Kidney (tissue), 19 donors: ENCODE data around the gene SPDYE9. TPM values are rescaled to one million over a fixed set of nuclear protein-coding genes. Genes with fewer than 3 reads are reported as not detected.
"Not testable (repeated sequence)": the region's sequence is repeated elsewhere in the genome, so short reads cannot be mapped to it uniquely, and the experiment has no call there.

Source experiments
- DNase-seq, 5 donors: peaks; one replicate each; pipeline ENCODE4 v3.0.0-alpha.2; 2013 to 2020
- FAIRE-seq: peaks from 2 replicates; lab custom pipeline; 2012; peaks lifted over from hg19 to GRCh38; lab: Jason Lieb, UNC
- H3K27ac ChIP-seq, 2 donors: one replicate each; pipeline ENCODE4 v1.7.0; 2013; ENCODE audit warnings: low read depth in 2 of 2, low read length in 2 of 2, inconsistent platforms in 1 of 2
- H3K27me3 ChIP-seq: one replicate; pipeline ENCODE4 v1.7.1; 2013; ENCODE audit warnings: low read length, inconsistent platforms; ENCODE audit not compliant: control insufficient read depth, insufficient read depth
- H3K36me3 ChIP-seq, 3 donors: one replicate each; pipeline versions ENCODE4 v1.7.0 to v1.7.1; 2013; ENCODE audit warnings: low read length in 3 of 3, control low read depth in 1 of 3, inconsistent platforms in 1 of 3; ENCODE audit not compliant: insufficient read depth in 3 of 3, control insufficient read depth in 2 of 3
- H3K4me1 ChIP-seq, 3 donors: one replicate each; pipeline versions ENCODE4 v1.7.0 to v1.7.1; 2013; ENCODE audit warnings: low read length in 3 of 3, inconsistent platforms in 1 of 3, low read depth in 1 of 3; ENCODE audit not compliant: control insufficient read depth in 2 of 3, insufficient read depth in 2 of 3
- H3K4me3 ChIP-seq, 3 donors: one replicate each; pipeline versions ENCODE4 v1.7.0 to v1.8.1; 2013; ENCODE audit warnings: low read length in 3 of 3, control low read depth in 1 of 3, inconsistent platforms in 1 of 3
- H3K9ac ChIP-seq, 3 donors: one replicate each; pipeline versions ENCODE4 v1.7.0 to v1.7.1; 2013; ENCODE audit warnings: low read length in 3 of 3, control low read depth in 1 of 3, inconsistent platforms in 1 of 3
- H3K9me3 ChIP-seq, 3 donors: one replicate each; pipeline versions ENCODE4 v1.7.0 to v1.7.1; 2013; ENCODE audit warnings: low read length in 3 of 3, control low read depth in 1 of 3, inconsistent platforms in 1 of 3; ENCODE audit not compliant: control insufficient read depth in 2 of 3, insufficient read depth in 1 of 3
- intact Hi-C: fragments of 100-400 bp; cut with DNase I; formaldehyde crosslinking; loops from one replicate; pipeline ENCODE4 v1.11.1; 2022
- long read RNA-seq, 10 donors: library from polyadenylated mRNA in 1 of 10; unstranded in 1 of 10; transcript quantifications; one replicate each; pipeline ENCODE4 v2.0.0 and lab custom pipeline, GENCODE V29; 2021 to 2026
- polyA plus RNA-seq: library from polyadenylated mRNA; stranded (reverse); fragments of 350-450 nt; fragmentation: Illumina TruSeq; extraction: RNeasy Lipid Tissue Mini Kit (QIAGEN cat#74804); gene quantifications from one replicate; pipeline ENCODE4 v1.2.3, GENCODE V29; 2014; ENCODE audit warnings: low read depth, low replicate concordance; ENCODE audit not compliant: insufficient read depth
- total RNA-seq: library from RNA; stranded (reverse); fragmentation: NEBNext Ultra II Directional; extraction: Animal tissue kit (Norgen Biotek cat#: 25700); gene quantifications from one replicate; pipeline ENCODE4 v1.2.1, GENCODE V29; 2021
- donor health status: control.
- donor health status: control.
- donor health status: DM: yes; HTN: yes; CAD: no.
- donor health status: Normal renal cell carcinoma (clear cell type).

The SPDYE9 gene, protein sequence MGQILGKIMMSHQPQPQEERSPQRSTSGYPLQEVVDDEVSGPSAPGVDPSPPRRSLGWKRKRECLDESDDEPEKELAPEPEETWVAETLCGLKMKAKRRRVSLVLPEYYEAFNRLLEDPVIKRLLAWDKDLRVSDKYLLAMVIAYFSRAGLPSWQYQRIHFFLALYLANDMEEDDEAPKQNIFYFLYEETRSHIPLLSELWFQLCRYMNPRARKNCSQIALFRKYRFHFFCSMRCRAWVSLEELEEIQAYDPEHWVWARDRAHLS
- total RNA-seq (not detected), polyA plus RNA-seq (not detected)
- long read RNA-seq, donor 1 = 0 reads
- long read RNA-seq, donor 2, partial matches to known transcripts = 85 of 93 reads
- long read RNA-seq, donor 2, other reads (novel, unspliced or antisense) = 8 of 93 reads
- long read RNA-seq, donor 3 = 0 reads
- long read RNA-seq, donor 4, partial matches to known transcripts = 5 of 43 reads
- long read RNA-seq, donor 4, other reads (novel, unspliced or antisense) = 38 of 43 reads
- long read RNA-seq, donor 5 = 0 reads
- long read RNA-seq, donor 6 = 0 reads
- long read RNA-seq, donor 7, partial matches to known transcripts = 0 of 6 reads
- long read RNA-seq, donor 7, other reads (novel, unspliced or antisense) = 6 of 6 reads
- long read RNA-seq, donor 8 = 0 reads
- long read RNA-seq, donor 9 = 0 reads
- long read RNA-seq, donor 10 = 0 reads

DNA sequence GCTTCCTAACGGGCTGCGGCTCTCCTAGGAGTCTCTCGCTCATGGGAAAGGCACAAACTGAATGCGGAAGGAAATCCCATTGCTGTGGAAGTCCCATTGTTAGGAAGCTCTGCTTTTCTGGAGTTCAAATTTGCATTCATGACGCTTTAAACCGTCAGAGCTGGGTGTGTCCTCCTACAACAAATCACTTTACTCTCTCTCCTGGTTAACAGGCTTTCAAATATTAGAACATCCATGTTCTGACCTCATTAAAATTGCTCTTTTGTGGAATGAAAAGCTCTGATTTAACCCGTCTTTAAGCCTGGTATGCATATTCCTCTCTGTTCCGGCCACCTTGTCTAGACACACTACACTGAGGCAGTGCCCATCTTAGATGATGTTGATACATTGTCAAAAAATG lies at the start of gene SPDYE9:
Gene SPDYE9 (minus strand): TSS at position 101 of the 400 bp plus-strand sequence. CDS start 1,800 bp downstream, outside the sequence.
- H3K27ac ChIP-seq, H3K4me1 ChIP-seq, DNase-seq, intact Hi-C loops, H3K9ac ChIP-seq, H3K27me3 ChIP-seq, H3K4me3 ChIP-seq, FAIRE-seq, H3K36me3 ChIP-seq, H3K9me3 ChIP-seq: not testable (repeated sequence)

DNA sequence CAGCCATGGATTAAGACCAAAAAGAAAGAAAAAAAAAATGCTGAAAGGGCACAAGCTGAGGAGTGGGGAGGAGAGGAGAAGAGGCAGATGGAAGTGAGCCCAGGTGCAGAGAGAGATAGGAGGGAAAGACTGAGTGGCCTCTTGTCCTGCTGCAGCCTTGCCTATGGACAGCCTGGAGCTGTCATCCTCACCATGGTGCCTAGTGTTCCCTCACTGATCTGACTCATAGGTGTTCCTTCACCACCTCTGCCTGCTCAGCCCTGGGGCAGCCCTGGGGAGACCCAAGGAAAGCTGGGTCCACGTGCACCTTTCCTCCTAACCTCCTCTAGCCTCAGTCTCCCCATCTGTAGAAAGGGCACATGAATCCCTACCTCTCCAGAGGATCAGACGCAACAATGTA lies 49.0 kb upstream of the SPDYE9 start:
- H3K4me1 ChIP-seq, H3K36me3 ChIP-seq, H3K4me3 ChIP-seq, intact Hi-C loops, H3K27ac ChIP-seq, H3K27me3 ChIP-seq, FAIRE-seq, H3K9ac ChIP-seq, H3K9me3 ChIP-seq: not testable (repeated sequence)
- peak in 1 of 5 donors; percentile 17 for DNase-seq

DNA sequence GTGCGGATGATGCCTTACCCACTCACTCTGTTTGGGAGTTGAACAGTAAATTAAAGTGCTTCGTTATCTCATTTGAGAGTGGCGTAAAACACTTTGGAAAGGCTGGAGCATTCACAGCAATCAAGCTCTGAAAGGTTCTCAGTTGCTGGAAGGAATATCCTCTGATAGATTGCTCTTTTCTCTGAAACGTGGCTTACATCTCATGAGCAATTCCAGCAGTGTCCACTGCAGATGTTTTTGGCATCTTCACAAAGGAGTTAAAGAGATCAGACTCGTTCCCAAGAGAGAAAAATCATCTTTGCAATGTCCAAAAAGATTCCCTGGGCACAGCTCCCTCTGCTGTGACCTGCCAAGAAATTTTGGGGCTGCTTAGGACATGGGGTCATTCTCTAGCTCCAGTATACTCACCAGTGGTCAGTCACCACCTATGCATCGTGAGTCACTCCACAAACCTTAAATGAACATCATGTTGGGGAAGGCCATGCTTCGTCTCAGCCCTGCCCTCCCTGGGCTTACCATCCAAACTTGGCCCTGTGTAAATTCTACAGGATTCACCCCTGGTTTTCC lies 46.9 kb upstream of the SPDYE9 start:
- FAIRE-seq, H3K27me3 ChIP-seq, H3K27ac ChIP-seq, H3K36me3 ChIP-seq, intact Hi-C loops, DNase-seq, H3K9ac ChIP-seq, H3K4me3 ChIP-seq, H3K4me1 ChIP-seq, H3K9me3 ChIP-seq: not testable (repeated sequence)

DNA sequence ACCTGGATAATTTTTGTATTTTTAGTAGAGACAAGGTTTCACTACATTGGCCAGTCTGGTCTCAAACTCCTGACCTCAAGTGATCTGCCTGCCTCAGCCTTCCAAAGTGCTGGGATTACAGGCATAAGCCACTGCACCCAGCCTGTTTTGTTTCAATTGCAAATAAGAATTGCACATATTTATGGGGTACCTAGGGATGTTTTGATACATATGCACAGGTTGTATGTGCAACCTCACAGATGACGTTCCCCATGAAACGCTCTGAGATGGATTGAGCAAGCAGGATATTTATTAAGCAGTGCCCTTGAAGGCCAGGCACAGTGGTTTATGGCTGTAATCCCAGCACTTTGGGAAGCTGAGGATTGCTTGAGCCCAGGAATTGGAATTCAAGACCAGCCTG lies 44.8 kb upstream of the SPDYE9 start:
- intact Hi-C loops, H3K36me3 ChIP-seq, H3K27me3 ChIP-seq, H3K9ac ChIP-seq, H3K9me3 ChIP-seq, H3K27ac ChIP-seq, H3K4me3 ChIP-seq, FAIRE-seq, H3K4me1 ChIP-seq, DNase-seq: not testable (repeated sequence)

DNA sequence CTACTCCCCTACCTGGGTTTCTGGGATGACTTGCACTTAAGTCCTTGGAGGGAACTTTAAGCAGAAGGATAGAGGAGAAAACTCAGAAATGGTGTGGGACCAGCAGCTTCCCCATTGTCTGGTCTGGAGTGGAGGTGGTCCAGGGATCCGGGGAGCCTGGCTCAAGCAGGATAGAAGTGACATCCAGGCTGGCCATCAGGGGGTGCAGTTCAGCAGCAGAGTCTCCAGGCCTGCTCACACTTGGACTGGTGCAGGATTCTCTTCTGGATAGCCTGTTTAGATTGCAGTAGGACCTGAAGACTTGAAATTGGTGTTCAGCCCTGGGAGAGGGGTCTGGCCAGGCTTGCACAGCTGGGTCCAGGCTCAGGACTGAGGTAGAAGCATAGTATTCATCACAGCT lies 38.3 kb upstream of the SPDYE9 start:
- intact Hi-C loops, H3K27ac ChIP-seq, H3K9ac ChIP-seq, H3K36me3 ChIP-seq, FAIRE-seq, DNase-seq, H3K4me1 ChIP-seq, H3K4me3 ChIP-seq, H3K27me3 ChIP-seq, H3K9me3 ChIP-seq: not testable (repeated sequence)

DNA sequence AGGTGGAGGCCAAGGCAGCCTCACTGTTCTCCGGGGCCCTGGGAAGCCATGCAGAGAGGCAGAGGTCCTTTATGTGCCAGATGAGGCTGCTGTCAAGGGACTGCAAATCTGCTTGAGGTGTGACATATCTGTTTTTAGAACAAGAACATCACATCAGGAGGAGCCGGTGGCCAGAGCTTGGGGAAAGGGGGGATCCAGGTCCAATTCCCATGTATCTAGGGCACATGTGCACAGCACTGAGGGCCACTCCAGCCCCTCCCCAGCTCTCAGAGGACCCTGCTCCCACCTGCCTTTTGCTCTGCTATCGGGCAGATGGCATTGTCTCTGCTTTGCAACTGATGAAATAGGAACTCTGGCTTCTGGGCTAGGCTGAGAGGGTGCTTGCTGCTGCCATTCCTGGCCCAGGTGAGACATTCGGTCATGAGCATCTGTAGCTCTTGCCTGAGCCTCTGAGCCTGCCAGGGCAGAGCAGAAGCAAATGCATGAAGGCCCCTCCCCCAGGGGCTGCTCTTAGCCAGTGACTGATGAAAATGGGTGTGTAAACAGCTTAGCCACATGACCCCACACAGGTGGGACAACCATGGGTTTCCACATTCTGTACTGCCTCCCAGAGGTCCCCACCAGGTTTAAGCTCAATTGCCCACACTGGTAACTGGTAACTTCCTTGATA lies 37.1 kb upstream of the SPDYE9 start:
- intact Hi-C loops, H3K27me3 ChIP-seq, H3K9ac ChIP-seq, H3K4me1 ChIP-seq, H3K9me3 ChIP-seq, H3K4me3 ChIP-seq, H3K36me3 ChIP-seq, FAIRE-seq, H3K27ac ChIP-seq: not testable (repeated sequence)
- peak in 1 of 5 donors; percentile 19 for DNase-seq

DNA sequence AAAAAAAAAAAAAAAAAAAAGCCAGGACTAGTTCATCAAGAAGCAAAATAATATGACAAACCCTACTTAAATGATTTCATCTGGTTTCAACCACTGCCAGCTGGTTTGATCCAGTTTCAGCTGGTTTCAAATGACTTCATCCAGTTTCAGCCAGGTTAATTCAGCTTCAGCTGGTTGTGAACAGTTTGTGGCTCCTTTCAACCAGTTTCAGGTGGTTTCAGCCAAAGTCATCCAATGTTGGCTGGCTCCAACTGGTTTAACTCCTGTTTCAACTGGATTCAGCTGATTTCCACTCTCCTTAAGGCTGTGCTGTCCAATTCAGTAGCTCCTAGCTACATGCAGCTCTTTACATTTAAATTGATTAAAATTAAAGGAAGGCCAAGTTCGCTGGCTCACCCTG lies 32.3 kb upstream of the SPDYE9 start:
- H3K4me1 ChIP-seq, H3K9me3 ChIP-seq, H3K36me3 ChIP-seq, H3K27me3 ChIP-seq, FAIRE-seq, H3K9ac ChIP-seq, intact Hi-C loops, H3K27ac ChIP-seq, DNase-seq, H3K4me3 ChIP-seq: not testable (repeated sequence)
